Measurements from ENCODE around the gene IL19. TPM values are rescaled to one million over a fixed set of nuclear protein-coding genes. Genes with fewer than 3 reads are reported as not detected.

IL19 gene
- total RNA-seq, 1 experiment from 2014 or later = not detected

DNA sequence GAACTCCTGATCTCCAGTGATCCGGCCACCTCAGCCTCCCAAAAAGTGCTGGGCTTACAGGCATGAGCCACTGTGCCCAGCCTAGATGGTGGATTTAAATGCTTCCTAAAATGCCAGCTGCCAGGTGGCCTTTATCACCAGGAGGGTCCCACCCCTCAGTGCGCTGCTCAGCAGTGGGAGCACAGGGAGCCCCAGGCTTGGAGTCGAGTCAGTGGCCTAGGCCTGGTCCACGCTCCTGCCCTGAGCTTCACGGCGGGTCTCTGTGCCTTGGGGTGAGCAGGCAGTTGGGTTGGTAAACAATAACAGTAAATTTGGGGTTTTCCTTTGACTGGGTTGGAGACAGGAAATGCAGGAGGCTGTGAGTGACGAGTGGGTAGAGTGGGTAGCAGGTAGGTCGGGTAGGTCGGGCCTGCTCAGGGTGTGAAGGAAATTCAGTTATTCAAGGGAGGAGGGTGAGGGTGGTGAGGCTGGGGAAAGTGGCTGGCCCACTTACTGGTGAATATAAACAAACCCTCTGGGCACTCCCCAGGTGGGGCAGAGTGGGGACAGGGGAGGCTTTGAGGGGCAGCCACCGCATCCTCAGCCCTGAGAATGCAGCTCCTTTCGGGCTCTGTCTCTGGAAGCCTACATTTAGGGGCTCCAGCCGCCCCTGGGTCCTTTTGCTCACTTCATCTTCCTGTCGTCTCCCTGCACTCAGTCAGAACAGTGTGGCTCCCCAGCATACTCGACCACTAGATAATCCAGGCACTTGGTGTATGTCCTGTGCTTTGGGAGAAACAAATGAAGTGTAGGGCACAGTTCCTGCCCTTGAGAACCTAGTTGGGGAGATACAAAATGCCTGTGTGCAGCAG, 33.5 kb upstream of the IL19 start:
- Mint-ChIP-seq H3K27me3 (ENCODE audit: low read depth) (no peaks in the 10 kb centered on the region; the same call in 1 of the 2 replicates), H3K27ac (no peak overlapping the region; the same call in 1 of the 2 replicates), H3K4me3 (no peak overlapping the region), H3K9me3 (no peaks in the 10 kb centered on the region), H3K4me1 (peaks cover 14% of the 10 kb centered on the region), H3K36me3 (peaks cover 6% of the 10 kb centered on the region)
- no peak for ATAC-seq
- POLR2A ChIA-PET = no interaction called here
- no peak for DNase-seq (ENCODE audit: low spot score)
- CTCF ChIA-PET = interaction anchor here (0.9 to 2.9 kb wide), 4 partner anchors 11 to 176 kb away, joined by 4 to 35 read pairs (median 6); no protein-coding TSS in a partner anchor
- TF ChIP-seq, protein P1, sequence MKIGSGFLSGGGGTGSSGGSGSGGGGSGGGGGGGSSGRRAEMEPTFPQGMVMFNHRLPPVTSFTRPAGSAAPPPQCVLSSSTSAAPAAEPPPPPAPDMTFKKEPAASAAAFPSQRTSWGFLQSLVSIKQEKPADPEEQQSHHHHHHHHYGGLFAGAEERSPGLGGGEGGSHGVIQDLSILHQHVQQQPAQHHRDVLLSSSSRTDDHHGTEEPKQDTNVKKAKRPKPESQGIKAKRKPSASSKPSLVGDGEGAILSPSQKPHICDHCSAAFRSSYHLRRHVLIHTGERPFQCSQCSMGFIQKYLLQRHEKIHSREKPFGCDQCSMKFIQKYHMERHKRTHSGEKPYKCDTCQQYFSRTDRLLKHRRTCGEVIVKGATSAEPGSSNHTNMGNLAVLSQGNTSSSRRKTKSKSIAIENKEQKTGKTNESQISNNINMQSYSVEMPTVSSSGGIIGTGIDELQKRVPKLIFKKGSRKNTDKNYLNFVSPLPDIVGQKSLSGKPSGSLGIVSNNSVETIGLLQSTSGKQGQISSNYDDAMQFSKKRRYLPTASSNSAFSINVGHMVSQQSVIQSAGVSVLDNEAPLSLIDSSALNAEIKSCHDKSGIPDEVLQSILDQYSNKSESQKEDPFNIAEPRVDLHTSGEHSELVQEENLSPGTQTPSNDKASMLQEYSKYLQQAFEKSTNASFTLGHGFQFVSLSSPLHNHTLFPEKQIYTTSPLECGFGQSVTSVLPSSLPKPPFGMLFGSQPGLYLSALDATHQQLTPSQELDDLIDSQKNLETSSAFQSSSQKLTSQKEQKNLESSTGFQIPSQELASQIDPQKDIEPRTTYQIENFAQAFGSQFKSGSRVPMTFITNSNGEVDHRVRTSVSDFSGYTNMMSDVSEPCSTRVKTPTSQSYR (CRISPR knock-in tag; IDR thresholded peaks at IDR 0.05) = no peak
- no peak for TF ChIP-seq FOXJ3 (CRISPR knock-in tag; IDR thresholded peaks at IDR 0.05; ENCODE audit: borderline replicate concordance)
- no peak for TF ChIP-seq FOXP1 (CRISPR knock-in tag; IDR thresholded peaks at IDR 0.05; ENCODE audit: borderline replicate concordance)
- TF ChIP-seq, protein P2, sequence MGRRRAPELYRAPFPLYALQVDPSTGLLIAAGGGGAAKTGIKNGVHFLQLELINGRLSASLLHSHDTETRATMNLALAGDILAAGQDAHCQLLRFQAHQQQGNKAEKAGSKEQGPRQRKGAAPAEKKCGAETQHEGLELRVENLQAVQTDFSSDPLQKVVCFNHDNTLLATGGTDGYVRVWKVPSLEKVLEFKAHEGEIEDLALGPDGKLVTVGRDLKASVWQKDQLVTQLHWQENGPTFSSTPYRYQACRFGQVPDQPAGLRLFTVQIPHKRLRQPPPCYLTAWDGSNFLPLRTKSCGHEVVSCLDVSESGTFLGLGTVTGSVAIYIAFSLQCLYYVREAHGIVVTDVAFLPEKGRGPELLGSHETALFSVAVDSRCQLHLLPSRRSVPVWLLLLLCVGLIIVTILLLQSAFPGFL (CRISPR knock-in tag; IDR thresholded peaks at IDR 0.05; ENCODE audit: borderline replicate concordance) = no peak
- no peak for TF ChIP-seq ESRRA (CRISPR knock-in tag; IDR thresholded peaks at IDR 0.05; ENCODE audit: borderline replicate concordance)
- no peak for TF ChIP-seq SMAD4 (CRISPR knock-in tag; IDR thresholded peaks at IDR 0.05)
- TF ChIP-seq, protein P3, sequence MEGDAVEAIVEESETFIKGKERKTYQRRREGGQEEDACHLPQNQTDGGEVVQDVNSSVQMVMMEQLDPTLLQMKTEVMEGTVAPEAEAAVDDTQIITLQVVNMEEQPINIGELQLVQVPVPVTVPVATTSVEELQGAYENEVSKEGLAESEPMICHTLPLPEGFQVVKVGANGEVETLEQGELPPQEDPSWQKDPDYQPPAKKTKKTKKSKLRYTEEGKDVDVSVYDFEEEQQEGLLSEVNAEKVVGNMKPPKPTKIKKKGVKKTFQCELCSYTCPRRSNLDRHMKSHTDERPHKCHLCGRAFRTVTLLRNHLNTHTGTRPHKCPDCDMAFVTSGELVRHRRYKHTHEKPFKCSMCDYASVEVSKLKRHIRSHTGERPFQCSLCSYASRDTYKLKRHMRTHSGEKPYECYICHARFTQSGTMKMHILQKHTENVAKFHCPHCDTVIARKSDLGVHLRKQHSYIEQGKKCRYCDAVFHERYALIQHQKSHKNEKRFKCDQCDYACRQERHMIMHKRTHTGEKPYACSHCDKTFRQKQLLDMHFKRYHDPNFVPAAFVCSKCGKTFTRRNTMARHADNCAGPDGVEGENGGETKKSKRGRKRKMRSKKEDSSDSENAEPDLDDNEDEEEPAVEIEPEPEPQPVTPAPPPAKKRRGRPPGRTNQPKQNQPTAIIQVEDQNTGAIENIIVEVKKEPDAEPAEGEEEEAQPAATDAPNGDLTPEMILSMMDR (IDR thresholded peaks at IDR 0.05) = no peak
- TF ChIP-seq, protein P4, sequence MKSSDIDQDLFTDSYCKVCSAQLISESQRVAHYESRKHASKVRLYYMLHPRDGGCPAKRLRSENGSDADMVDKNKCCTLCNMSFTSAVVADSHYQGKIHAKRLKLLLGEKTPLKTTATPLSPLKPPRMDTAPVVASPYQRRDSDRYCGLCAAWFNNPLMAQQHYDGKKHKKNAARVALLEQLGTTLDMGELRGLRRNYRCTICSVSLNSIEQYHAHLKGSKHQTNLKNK (CRISPR knock-in tag; IDR thresholded peaks at IDR 0.05) = no peak
- TF ChIP-seq ZNF138 (CRISPR knock-in tag; conservative IDR thresholded peaks at IDR 0.05) = no peak
- TF ChIP-seq HMGA2 (CRISPR knock-in tag; IDR thresholded peaks at IDR 0.05) = no peak

DNA sequence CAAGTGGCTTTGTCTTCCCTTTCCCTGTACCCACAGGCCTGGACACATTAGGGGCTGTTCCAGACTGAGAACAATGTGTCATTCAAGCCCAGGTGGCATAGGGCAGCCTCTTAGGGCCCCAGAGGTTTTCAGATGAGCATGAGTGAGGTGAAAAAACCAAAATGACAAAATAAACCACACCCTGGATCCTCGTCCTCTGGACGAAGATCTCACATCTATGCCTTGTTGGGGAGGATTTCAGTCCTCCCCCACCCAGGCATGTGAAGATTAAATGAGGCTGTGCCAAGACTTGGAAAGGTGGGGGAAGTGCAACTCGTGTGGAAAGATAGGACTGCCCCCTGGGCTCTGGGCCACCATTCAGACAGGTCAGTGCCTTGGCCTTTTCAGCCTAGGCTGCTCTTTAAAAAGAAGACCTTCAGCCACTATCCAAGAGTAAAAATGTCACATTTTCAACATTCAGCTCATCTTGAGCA, 32.8 kb upstream of the IL19 start:
- no peaks in the 10 kb centered on the region; the same call in 1 of the 2 replicates for H3K27me3 Mint-ChIP-seq (ENCODE audit: low read depth)
- peaks cover 3% of the 10 kb centered on the region; the same call in 1 of the 2 replicates for H3K36me3 Mint-ChIP-seq
- DNase-seq (ENCODE audit: low spot score) (no peak), ATAC-seq (no peak)
- CTCF ChIA-PET = interaction anchor here (0.7 to 1.9 kb wide), 6 partner anchors 21 to 245 kb away, joined by 3 to 9 read pairs (median 3); no protein-coding TSS in a partner anchor
- POLR2A ChIA-PET = no interaction called here
- no peaks in the 10 kb centered on the region for H3K9me3 Mint-ChIP-seq
- no peak overlapping the region for H3K4me3 Mint-ChIP-seq
- H3K27ac Mint-ChIP-seq = no peak overlapping the region; the same call in 1 of the 2 replicates
- H3K4me1 Mint-ChIP-seq = peaks cover 14% of the 10 kb centered on the region
- TF ChIP-seq ZNF317 (CRISPR knock-in tag; IDR thresholded peaks at IDR 0.05; ENCODE audit: borderline replicate concordance, low read depth) = no peak
- TF ChIP-seq MYBL2 (CRISPR knock-in tag; IDR thresholded peaks at IDR 0.05) = no peak
- TF ChIP-seq FOXP1 (CRISPR knock-in tag; IDR thresholded peaks at IDR 0.05; ENCODE audit: borderline replicate concordance) = no peak

Measured in WTC11 (cell line).